Vagina (tissue), 2 donors: ENCODE results near the gene TSHZ3.

Source experiments
- CTCF ChIP-seq, 3 experiments: fragments of 450-650 bp in 2 of 3; fragments of 200-600 bp in 1 of 3; sonication (generic) in 1 of 3; IDR thresholded peaks; one replicate each; pipeline ENCODE4 v1.5.1; 2017 to 2019; ENCODE audit warnings: antibody characterized with exemption in 3 of 3, mild to moderate bottlenecking in 2 of 3, moderate library complexity in 2 of 3
- POLR2A ChIP-seq, 2 donors: fragments of 450-650 bp; IDR thresholded peaks; one replicate each; pipeline ENCODE4 v1.6.1; 2017; ENCODE audit warnings: antibody characterized with exemption in 2 of 2, mild to moderate bottlenecking in 2 of 2, moderate library complexity in 2 of 2

DNA sequence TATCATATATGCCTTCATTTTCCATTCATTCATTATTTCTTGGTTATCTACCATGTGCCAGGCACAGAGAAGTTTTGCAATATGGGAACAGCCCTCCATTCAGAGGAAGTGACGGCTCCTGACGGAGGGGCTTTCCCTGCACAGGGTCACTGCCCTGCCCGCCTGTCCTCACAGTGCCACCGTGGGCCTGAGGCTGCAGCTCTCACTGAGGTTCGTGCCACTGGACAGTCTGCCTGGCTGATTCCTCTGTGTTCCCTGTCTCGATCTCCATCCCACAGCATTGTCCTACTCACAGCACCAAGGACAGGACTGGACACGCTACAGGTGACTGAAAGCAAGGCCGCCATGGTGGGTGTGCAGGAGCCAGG is 92.7 kb downstream of the TSHZ3 start:
- no peak for TF ChIP-seq CTCF (IDR thresholded peaks at IDR 0.05)
- TF ChIP-seq POLR2A (IDR thresholded peaks at IDR 0.05): no peak
